Trophoblast cell (in vitro differentiated cells and primary cell): ENCODE data around the gene CETN1.

Source experiments
- DNase-seq, 2 donors: peaks; one replicate each; pipeline ENCODE4 v3.0.0-alpha.2; 2016
- H2AFZ ChIP-seq: 2 replicates; pipeline ENCODE4 v1.6.1; 2013; ENCODE audit warnings: low read length, moderate library complexity, mild to moderate bottlenecking; ENCODE audit not compliant: insufficient read depth, poor library complexity
- H2AK5ac ChIP-seq: 2 replicates; pipeline ENCODE4 v1.6.1; 2013; ENCODE audit warnings: mild to moderate bottlenecking, low read length
- H2BK120ac ChIP-seq: 2 replicates; pipeline ENCODE4 v1.6.1; 2013; ENCODE audit warnings: low read length, mild to moderate bottlenecking, moderate library complexity; ENCODE audit not compliant: insufficient read depth, poor library complexity
- H2BK12ac ChIP-seq: 2 replicates; pipeline ENCODE4 v1.6.1; 2013; ENCODE audit warnings: mild to moderate bottlenecking, low read length, moderate library complexity
- H2BK5ac ChIP-seq: 2 replicates; pipeline ENCODE4 v1.6.1; 2013; ENCODE audit warnings: low read length, low read depth, moderate library complexity, mild to moderate bottlenecking; ENCODE audit not compliant: poor library complexity
- H3K14ac ChIP-seq: 2 replicates; pipeline ENCODE4 v1.6.1; 2013; ENCODE audit warnings: mild to moderate bottlenecking, low read length
- H3K18ac ChIP-seq: 2 replicates; pipeline ENCODE4 v1.6.1; 2013; ENCODE audit warnings: mild to moderate bottlenecking, low read length
- H3K23ac ChIP-seq: 2 replicates; pipeline ENCODE4 v1.6.1; 2013; ENCODE audit warnings: low read length
- H3K27ac ChIP-seq: 2 replicates; pipeline ENCODE4 v1.5.1; 2013; ENCODE audit warnings: low read depth, mild to moderate bottlenecking, inconsistent platforms, low read length, moderate library complexity
- H3K27me3 ChIP-seq: 2 replicates; pipeline ENCODE4 v1.6.1; 2013; ENCODE audit warnings: inconsistent platforms, mild to moderate bottlenecking, low read length, moderate library complexity; ENCODE audit not compliant: insufficient read depth
- H3K36me3 ChIP-seq, 2 experiments: 1 replicate in 1 of 2; 2 replicates in 1 of 2; pipeline ENCODE4 v1.6.1; 2013; ENCODE audit warnings: low read length in 2 of 2, mild to moderate bottlenecking in 2 of 2, moderate library complexity in 1 of 2; ENCODE audit not compliant: insufficient read depth in 2 of 2, control insufficient read depth in 1 of 2
- H3K4ac ChIP-seq: 2 replicates; pipeline ENCODE4 v1.6.1; 2013; ENCODE audit warnings: low read depth, mild to moderate bottlenecking, low read length, moderate library complexity
- H3K4me1 ChIP-seq, 2 experiments: 1 replicate in 1 of 2; 2 replicates in 1 of 2; pipeline ENCODE4 v1.6.1; 2013; ENCODE audit warnings: low read length in 2 of 2, mild to moderate bottlenecking in 2 of 2, moderate library complexity in 1 of 2; ENCODE audit not compliant: insufficient read depth in 2 of 2, control insufficient read depth in 1 of 2
- H3K4me2 ChIP-seq: 2 replicates; pipeline ENCODE4 v1.6.1; 2013; ENCODE audit warnings: inconsistent platforms, mild to moderate bottlenecking, low read length, moderate library complexity
- H3K4me3 ChIP-seq: 2 replicates; pipeline ENCODE4 v1.5.1; 2013; ENCODE audit warnings: mild to moderate bottlenecking, low read depth, low read length, inconsistent platforms
- H3K79me1 ChIP-seq: one replicate; pipeline ENCODE4 v1.6.1; 2013; ENCODE audit warnings: low read length
- H3K79me2 ChIP-seq: 2 replicates; pipeline ENCODE4 v1.6.1; 2013; ENCODE audit warnings: low read length, mild to moderate bottlenecking; ENCODE audit not compliant: control insufficient read depth, insufficient read depth, poor library complexity
- H3K9ac ChIP-seq: 2 replicates; pipeline ENCODE4 v1.6.1; 2013; ENCODE audit warnings: mild to moderate bottlenecking, low read length
- H3K9me3 ChIP-seq: 2 replicates; pipeline ENCODE4 v1.6.1; 2013; ENCODE audit warnings: low read depth, mild to moderate bottlenecking, control low read depth, inconsistent platforms, low read length; ENCODE audit not compliant: insufficient read depth
- H4K12ac ChIP-seq: 2 replicates; pipeline ENCODE4 v1.6.1; 2013; ENCODE audit warnings: low read depth, mild to moderate bottlenecking, low read length, moderate library complexity
- H4K8ac ChIP-seq: 2 replicates; pipeline ENCODE4 v1.6.1; 2013; ENCODE audit warnings: low read depth, mild to moderate bottlenecking, low read length, moderate library complexity
- H4K91ac ChIP-seq: one replicate; pipeline ENCODE4 v1.6.1; 2013; ENCODE audit warnings: low read depth, mild to moderate bottlenecking, low read length, moderate library complexity
- WGBS: extraction: QIAGEN DNeasy Blood & Tissue Kit; methylation state at CpG from one replicate; pipeline ENCODE4 v1.1.7; 2013; ENCODE audit warnings: missing lambda C conversion rate; ENCODE audit not compliant: insufficient read length, insufficient coverage; ENCODE audit errors: extremely low coverage; 5-methylcytosine and 5-hydroxymethylcytosine counted together

CETN1 gene

GRCh38 chr18:543447-544078 is 36.6 kb upstream of the CETN1 start:
- Histone ChIP-seq H3K23ac (no peak overlapping the region), H3K9ac (no peak overlapping the region), H3K79me2 (no peaks in the 10 kb centered on the region), H3K4me1 (no peaks in the 10 kb centered on the region), H3K9me3 (peaks cover 2% of the 10 kb centered on the region), H4K8ac (no peak overlapping the region), H2AK5ac (no peak overlapping the region), H2AFZ (no peak overlapping the region), H4K91ac (no peak overlapping the region), H3K18ac (no peak overlapping the region), H2BK120ac (no peak overlapping the region), H4K12ac (no peak overlapping the region), H3K4me3 (no peak overlapping the region), H3K27ac (no peak overlapping the region), H2BK12ac (no peak overlapping the region), H3K36me3 (no peaks in the 10 kb centered on the region), H3K4me2 (no peak overlapping the region), H2BK5ac (no peak overlapping the region), H3K14ac (no peak overlapping the region), H3K4ac (no peak overlapping the region), H3K79me1 (no peaks in the 10 kb centered on the region), H3K27me3 (no peaks in the 10 kb centered on the region)
- no peak for DNase-seq
- WGBS = no CpG with 5 or more reads among the region's 4 CpGs

GRCh38 chr18:549967-550366 is 30.2 kb upstream of the CETN1 start:
- H3K4ac ChIP-seq = no peak overlapping the region
- H4K8ac ChIP-seq = no peak overlapping the region
- H3K79me2 ChIP-seq = no peaks in the 10 kb centered on the region

GRCh38 chr18:551404-552061 is 28.6 kb upstream of the CETN1 start:
- no peak overlapping the region for H3K4me3 ChIP-seq
- no peak overlapping the region for H2BK5ac ChIP-seq
- no peak overlapping the region for H3K14ac ChIP-seq
- no peak overlapping the region for H3K23ac ChIP-seq
- no peak overlapping the region for H2AFZ ChIP-seq
- no peak overlapping the region for H3K4me2 ChIP-seq
- H4K91ac ChIP-seq = no peak overlapping the region
- no peak overlapping the region for H2BK12ac ChIP-seq
- H2AK5ac ChIP-seq = no peak overlapping the region
- H4K12ac ChIP-seq = no peak overlapping the region
- no peak overlapping the region for H2BK120ac ChIP-seq
- no peak overlapping the region for H3K18ac ChIP-seq
- no peaks in the 10 kb centered on the region for H3K36me3 ChIP-seq
- H3K4ac ChIP-seq = no peak overlapping the region
- H4K8ac ChIP-seq = no peak overlapping the region
- peaks cover 2% of the 10 kb centered on the region for H3K9me3 ChIP-seq
- H3K27me3 ChIP-seq = no peaks in the 10 kb centered on the region
- H3K79me2 ChIP-seq = no peaks in the 10 kb centered on the region
- no peaks in the 10 kb centered on the region for H3K4me1 ChIP-seq
- no peak overlapping the region for H3K9ac ChIP-seq
- WGBS = no CpG with 5 or more reads among the region's 4 CpGs
- no peaks in the 10 kb centered on the region for H3K79me1 ChIP-seq
- DNase-seq = no peak
- no peak overlapping the region for H3K27ac ChIP-seq

More at GRCh38 chr18:549967-550366, 30.2 kb upstream of the CETN1 start:
- Histone ChIP-seq H3K27me3 (no peaks in the 10 kb centered on the region), H2BK12ac (no peak overlapping the region), H3K4me2 (no peak overlapping the region), H4K91ac (no peak overlapping the region), H3K18ac (no peak overlapping the region), H2AK5ac (no peak overlapping the region), H4K12ac (no peak overlapping the region), H3K27ac (no peak overlapping the region), H3K9ac (no peak overlapping the region), H3K4me3 (no peak overlapping the region), H3K14ac (no peak overlapping the region), H2BK120ac (no peak overlapping the region), H3K9me3 (peaks cover 2% of the 10 kb centered on the region), H3K23ac (no peak overlapping the region), H3K79me1 (no peaks in the 10 kb centered on the region), H2AFZ (no peak overlapping the region), H3K36me3 (no peaks in the 10 kb centered on the region), H2BK5ac (no peak overlapping the region), H3K4me1 (no peaks in the 10 kb centered on the region)
- WGBS = no CpG with 5 or more reads among the region's 3 CpGs
- no peak for DNase-seq

GRCh38 chr18:555705-556457 is 24.3 kb upstream of the CETN1 start:
- Histone ChIP-seq H3K79me2 (no peaks in the 10 kb centered on the region), H3K4ac (no peak overlapping the region), H4K8ac (no peak overlapping the region), H3K27me3 (no peaks in the 10 kb centered on the region), H3K14ac (no peak overlapping the region), H2BK5ac (no peak overlapping the region), H3K9me3 (no peaks in the 10 kb centered on the region), H3K4me1 (no peaks in the 10 kb centered on the region), H3K79me1 (no peaks in the 10 kb centered on the region), H3K18ac (no peak overlapping the region), H3K4me2 (no peak overlapping the region), H2BK12ac (no peak overlapping the region), H3K4me3 (no peak overlapping the region), H2AFZ (no peak overlapping the region), H2BK120ac (no peak overlapping the region), H2AK5ac (no peak overlapping the region), H3K23ac (no peak overlapping the region), H4K91ac (no peak overlapping the region), H3K27ac (no peak overlapping the region), H4K12ac (no peak overlapping the region), H3K36me3 (no peaks in the 10 kb centered on the region), H3K9ac (no peak overlapping the region)
- WGBS = no CpG with 5 or more reads among the region's 13 CpGs
- no peak for DNase-seq
